Chondrocyte (in vitro differentiated cells): ENCODE results near the gene IL1R1. TPM values are rescaled to one million over a fixed set of nuclear protein-coding genes. Genes with fewer than 3 reads are reported as not detected.

ENCODE experiments used
- DNase-seq: peaks from one replicate; pipeline ENCODE4 v3.0.0; 2021; ENCODE audit warnings: mixed read lengths, low spot score
- H3K27ac Mint-ChIP-seq: one replicate; pipeline ENCODE4 v1.8.0; 2021; ENCODE audit warnings: mild to moderate bottlenecking, moderate library complexity, mixed read lengths; ENCODE audit not compliant: unreplicated experiment
- H3K27me3 Mint-ChIP-seq: 2 replicates; pipeline ENCODE4 v1.8.0; 2021; ENCODE audit warnings: low read depth, mixed read lengths
- H3K36me3 Mint-ChIP-seq: 2 replicates; pipeline ENCODE4 v1.8.0; 2021; ENCODE audit warnings: low read depth, mixed read lengths
- H3K4me1 Mint-ChIP-seq: 2 replicates; pipeline ENCODE4 v1.8.0; 2021; ENCODE audit warnings: low read depth, mild to moderate bottlenecking, mixed read lengths
- H3K4me3 Mint-ChIP-seq: one replicate; pipeline ENCODE4 v1.8.0; 2021; ENCODE audit warnings: mild to moderate bottlenecking, moderate library complexity, mixed read lengths; ENCODE audit not compliant: unreplicated experiment
- H3K9me3 Mint-ChIP-seq: 2 replicates; pipeline ENCODE4 v1.8.0; 2021; ENCODE audit warnings: low read depth, mixed read lengths
- total RNA-seq: library from RNA; stranded (reverse); gene quantifications from 3 replicates; pipeline ENCODE4 v1.2.1, GENCODE V29; 2021
- TF ChIP-seq, protein P1 (sequence below): fragments of 200-600 bp; sonication (generic); IDR thresholded peaks from 2 replicates; pipeline ENCODE4 v1.5.0; 2021; ENCODE audit warnings: antibody characterized with exemption, mild to moderate bottlenecking, moderate library complexity

The IL1R1 gene
- total RNA-seq, 1 donor from 2014 or later: 22.0 TPM

DNA sequence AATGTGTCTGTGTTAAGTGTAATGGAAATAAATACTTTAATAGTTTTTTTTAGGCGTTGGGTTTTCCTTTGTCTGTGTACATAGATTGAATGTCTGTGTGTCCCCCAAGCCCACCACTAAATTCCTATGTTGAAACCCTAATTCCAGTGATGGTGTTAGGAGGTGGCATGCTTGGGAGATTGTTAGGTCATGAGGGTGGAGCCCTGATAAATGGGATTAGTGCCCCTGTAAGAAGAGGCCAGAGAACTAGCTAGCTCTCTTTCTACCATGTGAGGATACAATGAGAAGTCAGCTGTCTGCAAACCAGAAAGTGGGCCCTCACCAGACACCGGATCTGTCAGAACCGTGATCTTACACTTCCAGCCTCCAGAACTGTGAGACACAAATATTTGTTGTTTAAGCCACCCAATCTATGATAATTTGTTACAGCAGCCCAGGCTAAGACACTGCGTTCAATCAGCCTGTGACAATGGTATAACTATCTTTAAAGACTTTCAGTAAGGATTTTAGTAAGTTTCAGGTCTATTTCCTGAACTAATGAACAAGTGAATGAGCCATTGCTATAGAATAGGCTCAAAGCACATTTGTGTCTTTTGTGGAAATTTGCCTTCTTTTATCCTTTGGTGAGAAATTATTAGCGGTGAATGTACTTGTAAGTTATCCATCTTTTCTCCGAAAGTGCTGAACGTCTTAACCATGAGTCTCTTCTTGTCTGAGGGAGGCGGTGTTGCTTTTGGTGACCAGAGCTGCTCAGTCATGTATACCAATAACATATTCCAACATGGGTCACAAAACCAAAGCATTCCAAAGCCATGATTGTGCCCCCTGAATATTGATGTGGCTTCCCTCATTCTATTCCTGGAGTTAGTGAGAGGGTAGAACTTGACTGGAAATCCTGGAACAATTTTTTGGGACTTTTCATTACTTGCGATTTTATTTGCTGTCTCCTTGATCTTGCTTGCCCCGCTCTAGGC, 29.6 kb upstream of the IL1R1 start:
- H3K9me3 Mint-ChIP-seq: no peaks in the 10 kb centered on the region
- no peaks in the 10 kb centered on the region for H3K27me3 Mint-ChIP-seq
- H3K4me3 Mint-ChIP-seq: no peak overlapping the region
- no peak for DNase-seq
- TF ChIP-seq, protein P1, sequence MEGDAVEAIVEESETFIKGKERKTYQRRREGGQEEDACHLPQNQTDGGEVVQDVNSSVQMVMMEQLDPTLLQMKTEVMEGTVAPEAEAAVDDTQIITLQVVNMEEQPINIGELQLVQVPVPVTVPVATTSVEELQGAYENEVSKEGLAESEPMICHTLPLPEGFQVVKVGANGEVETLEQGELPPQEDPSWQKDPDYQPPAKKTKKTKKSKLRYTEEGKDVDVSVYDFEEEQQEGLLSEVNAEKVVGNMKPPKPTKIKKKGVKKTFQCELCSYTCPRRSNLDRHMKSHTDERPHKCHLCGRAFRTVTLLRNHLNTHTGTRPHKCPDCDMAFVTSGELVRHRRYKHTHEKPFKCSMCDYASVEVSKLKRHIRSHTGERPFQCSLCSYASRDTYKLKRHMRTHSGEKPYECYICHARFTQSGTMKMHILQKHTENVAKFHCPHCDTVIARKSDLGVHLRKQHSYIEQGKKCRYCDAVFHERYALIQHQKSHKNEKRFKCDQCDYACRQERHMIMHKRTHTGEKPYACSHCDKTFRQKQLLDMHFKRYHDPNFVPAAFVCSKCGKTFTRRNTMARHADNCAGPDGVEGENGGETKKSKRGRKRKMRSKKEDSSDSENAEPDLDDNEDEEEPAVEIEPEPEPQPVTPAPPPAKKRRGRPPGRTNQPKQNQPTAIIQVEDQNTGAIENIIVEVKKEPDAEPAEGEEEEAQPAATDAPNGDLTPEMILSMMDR: no peak
- H3K36me3 Mint-ChIP-seq: no peaks in the 10 kb centered on the region
- peaks cover 67% of the 10 kb centered on the region for H3K4me1 Mint-ChIP-seq
- peak overlapping the region; percentile 86 for H3K27ac Mint-ChIP-seq

DNA sequence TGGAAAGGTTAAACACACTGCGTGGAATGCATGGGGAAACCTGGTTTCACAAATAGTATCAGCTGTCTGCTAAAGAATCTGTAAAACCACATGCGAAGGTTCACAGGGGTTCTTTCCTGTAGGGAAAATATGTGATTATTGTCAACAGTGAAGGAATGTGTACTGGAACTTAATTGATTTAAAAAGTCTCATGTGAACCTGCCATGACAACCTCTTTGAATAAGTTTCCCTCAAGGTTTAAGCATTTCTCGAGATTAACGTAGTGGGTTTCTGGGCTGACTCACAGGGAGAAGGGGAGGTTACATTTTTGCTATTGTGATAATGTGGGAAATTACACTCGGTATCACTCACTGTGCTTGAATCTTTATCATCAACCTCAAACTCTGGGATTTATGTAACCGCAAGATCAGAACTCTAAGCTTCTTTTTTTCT, 28.2 kb upstream of the IL1R1 start:
- TF ChIP-seq, protein P1: no peak
- no peaks in the 10 kb centered on the region for H3K36me3 Mint-ChIP-seq
- no peak for DNase-seq
- H3K4me1 Mint-ChIP-seq: peaks cover 70% of the 10 kb centered on the region
- H3K27ac Mint-ChIP-seq: peak overlapping the region; percentile 86
- H3K9me3 Mint-ChIP-seq: no peaks in the 10 kb centered on the region
- H3K27me3 Mint-ChIP-seq: no peaks in the 10 kb centered on the region
- no peak overlapping the region for H3K4me3 Mint-ChIP-seq

DNA sequence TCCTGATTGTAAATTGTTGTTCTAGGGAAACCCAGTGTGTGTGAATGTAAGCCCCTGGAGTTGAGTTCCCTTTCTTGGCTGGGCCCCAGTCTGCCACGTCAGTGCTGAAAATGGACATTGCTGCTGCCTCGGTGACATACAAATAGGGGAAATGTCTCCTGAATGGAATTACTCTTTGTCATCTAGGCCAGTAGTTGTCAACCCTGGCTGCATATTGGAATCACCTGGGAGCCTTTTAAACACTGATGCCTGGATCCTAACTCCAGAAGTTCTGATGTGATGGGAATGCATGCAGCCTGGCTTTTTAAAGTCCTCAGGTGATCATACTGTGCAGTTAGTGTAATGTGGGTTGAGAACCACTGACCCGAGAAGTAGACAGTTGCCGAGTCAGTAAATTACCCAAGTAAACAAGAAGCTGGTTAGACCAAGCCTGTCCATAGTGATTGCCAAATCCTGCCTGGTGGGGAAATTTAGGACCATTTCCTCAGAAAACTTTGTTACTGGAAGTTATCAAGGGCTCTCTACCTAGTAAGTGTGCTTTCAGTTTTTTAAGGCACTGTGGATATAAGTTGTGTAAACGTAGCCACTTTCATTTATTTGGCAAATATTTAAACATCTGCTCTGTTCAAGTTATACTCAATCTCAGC, 27.6 kb upstream of the IL1R1 start:
- no peak for DNase-seq
- TF ChIP-seq, protein P1: no peak
- no peak overlapping the region for H3K4me3 Mint-ChIP-seq
- no peaks in the 10 kb centered on the region for H3K9me3 Mint-ChIP-seq
- peaks cover 68% of the 10 kb centered on the region for H3K4me1 Mint-ChIP-seq
- no peaks in the 10 kb centered on the region for H3K36me3 Mint-ChIP-seq
- no peaks in the 10 kb centered on the region for H3K27me3 Mint-ChIP-seq
- H3K27ac Mint-ChIP-seq: peak overlapping the region; percentile 86

DNA sequence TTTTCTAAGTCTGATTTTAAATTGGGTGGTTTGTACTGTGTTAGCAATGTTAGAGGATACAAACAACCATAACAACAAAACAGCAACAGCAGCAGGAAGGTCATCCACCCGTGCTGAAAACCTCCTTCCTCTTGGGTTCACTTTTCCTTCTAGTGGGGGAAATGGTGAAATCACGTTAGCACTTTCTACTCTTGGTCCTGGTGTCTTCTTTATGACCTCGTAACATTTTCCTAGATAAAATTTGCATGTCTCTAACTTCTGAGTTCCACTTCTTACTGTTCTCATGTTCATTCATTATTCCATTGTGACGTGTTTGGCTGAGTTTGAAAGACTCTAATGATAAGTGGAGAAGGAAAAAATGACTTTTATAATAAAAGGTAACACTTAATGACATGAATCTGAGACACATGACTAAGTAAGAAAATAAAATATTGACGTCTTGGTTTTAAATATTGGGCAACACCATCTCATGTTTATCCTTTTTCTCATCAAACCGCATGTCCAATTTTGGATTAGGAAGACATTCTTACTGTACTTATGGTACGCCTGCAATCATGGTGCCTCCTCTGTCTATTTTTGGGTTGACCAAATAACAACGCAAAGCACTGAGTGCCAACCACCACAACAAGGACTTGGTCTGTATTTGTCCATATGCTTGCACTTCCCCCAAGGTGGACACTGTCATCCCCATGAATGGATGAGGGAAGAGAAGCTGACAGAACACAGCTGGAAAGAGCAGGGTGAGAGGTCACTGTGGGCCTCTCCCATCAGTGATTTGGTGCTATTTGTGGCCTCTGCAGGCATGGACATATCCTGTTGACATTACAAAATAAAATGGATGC, 25.7 kb upstream of the IL1R1 start:
- TF ChIP-seq, protein P1: no peak
- Mint-ChIP-seq H3K4me3 (no peak overlapping the region), H3K36me3 (no peaks in the 10 kb centered on the region), H3K27ac (no peak overlapping the region), H3K4me1 (peaks cover 68% of the 10 kb centered on the region), H3K27me3 (no peaks in the 10 kb centered on the region), H3K9me3 (no peaks in the 10 kb centered on the region)
- no peak for DNase-seq

DNA sequence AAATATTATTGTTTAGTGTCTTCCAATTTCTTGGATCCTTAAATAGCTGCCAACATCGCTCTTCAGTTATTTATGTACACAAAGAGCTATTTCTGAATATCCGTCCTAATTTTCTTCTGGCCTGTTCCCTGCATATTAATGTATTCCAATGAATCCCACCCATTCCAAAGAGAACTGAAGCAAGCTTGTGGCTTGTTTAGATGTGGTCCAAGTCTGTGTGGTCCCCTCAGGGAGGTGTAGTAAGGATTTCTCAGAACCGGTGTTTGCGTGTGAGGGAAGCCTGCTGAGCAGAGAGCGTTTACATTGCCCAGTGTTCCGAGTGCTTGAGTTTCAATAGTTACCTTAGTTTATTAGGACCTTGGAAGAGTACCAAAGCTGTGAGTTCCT, 25.1 kb upstream of the IL1R1 start:
- H3K36me3 Mint-ChIP-seq: no peaks in the 10 kb centered on the region

More for the DNA sequence above, 25.1 kb upstream of the IL1R1 start:
- Mint-ChIP-seq H3K27ac (peak overlapping the region; percentile 27), H3K4me1 (peaks cover 68% of the 10 kb centered on the region), H3K4me3 (no peak overlapping the region), H3K27me3 (no peaks in the 10 kb centered on the region), H3K9me3 (no peaks in the 10 kb centered on the region)
- no peak for DNase-seq
- TF ChIP-seq, protein P1: no peak
